ENCODE results near the gene ATG10.
"Not testable (repeated sequence)": the region's sequence is repeated elsewhere in the genome, so short reads cannot be mapped to it uniquely, and the experiment has no call there.

DNA sequence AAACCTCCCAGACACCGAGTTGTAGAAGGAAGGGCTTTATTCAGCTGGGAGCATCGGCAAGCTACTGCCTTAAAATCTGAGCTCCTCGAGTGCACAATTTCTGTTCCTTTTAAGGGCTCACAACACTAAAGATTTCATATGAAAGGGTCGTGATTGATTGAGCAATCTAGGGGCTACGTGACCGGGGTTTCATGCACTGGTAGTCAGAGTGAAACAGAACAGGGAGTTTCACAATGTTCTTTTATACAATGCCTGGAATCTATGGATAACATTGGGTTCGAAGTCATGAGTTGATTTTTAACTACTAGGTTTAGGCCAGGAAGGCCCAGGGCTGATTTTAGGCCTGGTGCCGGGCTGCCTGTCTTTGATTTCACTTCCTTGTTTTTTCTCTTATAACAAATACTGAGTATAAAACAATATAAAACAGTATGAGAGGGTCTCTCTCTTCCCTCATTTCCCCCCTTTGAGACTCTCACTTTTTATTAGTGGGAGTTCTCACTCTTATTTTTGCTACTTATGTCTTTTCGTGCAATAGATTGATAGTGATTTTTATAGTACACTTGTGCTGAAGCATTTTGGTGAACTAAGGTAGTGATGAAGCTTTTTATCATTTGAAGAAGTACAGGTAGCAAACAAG, 295.6 kb downstream of the ATG10 start:
- TF ChIP-seq, protein P1, sequence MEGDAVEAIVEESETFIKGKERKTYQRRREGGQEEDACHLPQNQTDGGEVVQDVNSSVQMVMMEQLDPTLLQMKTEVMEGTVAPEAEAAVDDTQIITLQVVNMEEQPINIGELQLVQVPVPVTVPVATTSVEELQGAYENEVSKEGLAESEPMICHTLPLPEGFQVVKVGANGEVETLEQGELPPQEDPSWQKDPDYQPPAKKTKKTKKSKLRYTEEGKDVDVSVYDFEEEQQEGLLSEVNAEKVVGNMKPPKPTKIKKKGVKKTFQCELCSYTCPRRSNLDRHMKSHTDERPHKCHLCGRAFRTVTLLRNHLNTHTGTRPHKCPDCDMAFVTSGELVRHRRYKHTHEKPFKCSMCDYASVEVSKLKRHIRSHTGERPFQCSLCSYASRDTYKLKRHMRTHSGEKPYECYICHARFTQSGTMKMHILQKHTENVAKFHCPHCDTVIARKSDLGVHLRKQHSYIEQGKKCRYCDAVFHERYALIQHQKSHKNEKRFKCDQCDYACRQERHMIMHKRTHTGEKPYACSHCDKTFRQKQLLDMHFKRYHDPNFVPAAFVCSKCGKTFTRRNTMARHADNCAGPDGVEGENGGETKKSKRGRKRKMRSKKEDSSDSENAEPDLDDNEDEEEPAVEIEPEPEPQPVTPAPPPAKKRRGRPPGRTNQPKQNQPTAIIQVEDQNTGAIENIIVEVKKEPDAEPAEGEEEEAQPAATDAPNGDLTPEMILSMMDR (IDR thresholded peaks at IDR 0.05; ENCODE audit: poor library complexity, severe bottlenecking), result not testable (repeated sequence)
- TF ChIP-seq, protein P2, sequence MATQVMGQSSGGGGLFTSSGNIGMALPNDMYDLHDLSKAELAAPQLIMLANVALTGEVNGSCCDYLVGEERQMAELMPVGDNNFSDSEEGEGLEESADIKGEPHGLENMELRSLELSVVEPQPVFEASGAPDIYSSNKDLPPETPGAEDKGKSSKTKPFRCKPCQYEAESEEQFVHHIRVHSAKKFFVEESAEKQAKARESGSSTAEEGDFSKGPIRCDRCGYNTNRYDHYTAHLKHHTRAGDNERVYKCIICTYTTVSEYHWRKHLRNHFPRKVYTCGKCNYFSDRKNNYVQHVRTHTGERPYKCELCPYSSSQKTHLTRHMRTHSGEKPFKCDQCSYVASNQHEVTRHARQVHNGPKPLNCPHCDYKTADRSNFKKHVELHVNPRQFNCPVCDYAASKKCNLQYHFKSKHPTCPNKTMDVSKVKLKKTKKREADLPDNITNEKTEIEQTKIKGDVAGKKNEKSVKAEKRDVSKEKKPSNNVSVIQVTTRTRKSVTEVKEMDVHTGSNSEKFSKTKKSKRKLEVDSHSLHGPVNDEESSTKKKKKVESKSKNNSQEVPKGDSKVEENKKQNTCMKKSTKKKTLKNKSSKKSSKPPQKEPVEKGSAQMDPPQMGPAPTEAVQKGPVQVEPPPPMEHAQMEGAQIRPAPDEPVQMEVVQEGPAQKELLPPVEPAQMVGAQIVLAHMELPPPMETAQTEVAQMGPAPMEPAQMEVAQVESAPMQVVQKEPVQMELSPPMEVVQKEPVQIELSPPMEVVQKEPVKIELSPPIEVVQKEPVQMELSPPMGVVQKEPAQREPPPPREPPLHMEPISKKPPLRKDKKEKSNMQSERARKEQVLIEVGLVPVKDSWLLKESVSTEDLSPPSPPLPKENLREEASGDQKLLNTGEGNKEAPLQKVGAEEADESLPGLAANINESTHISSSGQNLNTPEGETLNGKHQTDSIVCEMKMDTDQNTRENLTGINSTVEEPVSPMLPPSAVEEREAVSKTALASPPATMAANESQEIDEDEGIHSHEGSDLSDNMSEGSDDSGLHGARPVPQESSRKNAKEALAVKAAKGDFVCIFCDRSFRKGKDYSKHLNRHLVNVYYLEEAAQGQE (IDR thresholded peaks at IDR 0.05; ENCODE audit: borderline replicate concordance), result not testable (repeated sequence)
- not testable (repeated sequence) for TF ChIP-seq EP300 (conservative IDR thresholded peaks at IDR 0.05; ENCODE audit: poor library complexity, severe bottlenecking)

Data from neural cell (in vitro differentiated cells).